Measurements from ENCODE around the gene TRAK1.

Gene TRAK1

GRCh38 chr3:42052484-42053351, 38.4 kb upstream of the TRAK1 start:
- no peak for TF ChIP-seq PAX5 (IDR thresholded peaks at IDR 0.05; ENCODE audit: insufficient read depth, low read length, severe bottlenecking)
- no peak for TF ChIP-seq TAF1 (IDR thresholded peaks at IDR 0.05; ENCODE audit: low read depth, low read length)
- TF ChIP-seq POU2F2 (IDR thresholded peaks at IDR 0.05; ENCODE audit: low read depth, low read length): no peak
- TF ChIP-seq SPI1 (IDR thresholded peaks at IDR 0.05; ENCODE audit: low read depth, low read length): no peak
- TF ChIP-seq POLR2A (IDR thresholded peaks at IDR 0.05; ENCODE audit: low read depth, low read length): no peak
- no peak for TF ChIP-seq POLR2AphosphoS5 (IDR thresholded peaks at IDR 0.05; ENCODE audit: low read depth, low read length)
- FAIRE-seq: no peak
- no peak for DNase-seq (ENCODE audit: insufficient read length, low spot score)

DNA sequence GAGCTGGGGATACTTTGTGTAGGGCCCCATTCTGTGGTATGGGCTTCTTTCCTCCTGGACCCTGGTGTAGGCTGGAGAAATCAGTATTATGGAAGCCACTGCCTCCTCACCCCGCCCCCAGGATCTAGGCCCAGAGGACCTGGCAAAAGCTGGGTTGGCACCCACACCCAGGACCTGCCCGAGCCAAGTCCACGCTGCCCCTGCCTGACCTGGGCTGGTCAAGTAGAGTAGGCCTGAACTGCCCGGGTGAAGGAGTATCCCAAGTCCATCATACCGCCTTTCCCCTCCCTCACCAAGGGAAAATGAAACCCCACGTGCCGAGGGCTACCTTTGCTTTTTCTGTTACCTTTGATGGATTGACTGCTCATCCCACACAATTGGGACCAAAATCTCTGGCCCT, 37.7 kb upstream of the TRAK1 start:
- no peak for TF ChIP-seq POLR2A (IDR thresholded peaks at IDR 0.05; ENCODE audit: low read depth, low read length)
- no peak for TF ChIP-seq PAX5 (IDR thresholded peaks at IDR 0.05; ENCODE audit: insufficient read depth, low read length, severe bottlenecking)
- TF ChIP-seq POU2F2 (IDR thresholded peaks at IDR 0.05; ENCODE audit: low read depth, low read length): no peak
- TF ChIP-seq TAF1 (IDR thresholded peaks at IDR 0.05; ENCODE audit: low read depth, low read length): no peak
- TF ChIP-seq POLR2AphosphoS5 (IDR thresholded peaks at IDR 0.05; ENCODE audit: low read depth, low read length): no peak
- TF ChIP-seq SPI1 (IDR thresholded peaks at IDR 0.05; ENCODE audit: low read depth, low read length): no peak
- no peak for DNase-seq (ENCODE audit: insufficient read length, low spot score)
- no peak for FAIRE-seq

DNA sequence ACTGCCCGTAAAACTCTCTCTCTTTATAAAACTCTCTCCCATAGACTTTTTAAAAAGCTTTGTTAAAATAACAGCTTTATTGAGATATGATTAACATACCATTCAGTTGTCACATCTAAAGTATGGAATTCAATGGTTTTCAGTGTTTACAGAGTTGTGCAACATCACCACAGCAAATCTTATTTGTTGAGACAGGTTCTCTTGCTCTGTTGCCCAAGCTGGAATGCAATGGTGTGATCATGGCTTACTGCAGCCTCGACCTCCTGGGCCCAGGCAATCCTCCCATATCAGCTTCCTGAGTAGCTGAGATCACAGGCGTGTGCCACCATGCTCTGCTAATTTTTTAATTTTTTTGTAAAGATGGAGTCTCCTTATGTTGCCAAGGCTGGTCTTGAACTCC, 35.9 kb upstream of the TRAK1 start:
- FAIRE-seq: no peak
- TF ChIP-seq PAX5 (IDR thresholded peaks at IDR 0.05; ENCODE audit: insufficient read depth, low read length, severe bottlenecking) (no peak), POU2F2 (IDR thresholded peaks at IDR 0.05; ENCODE audit: low read depth, low read length) (no peak), TAF1 (IDR thresholded peaks at IDR 0.05; ENCODE audit: low read depth, low read length) (no peak), POLR2A (IDR thresholded peaks at IDR 0.05; ENCODE audit: low read depth, low read length) (no peak)
- no peak for DNase-seq (ENCODE audit: insufficient read length, low spot score)

DNA sequence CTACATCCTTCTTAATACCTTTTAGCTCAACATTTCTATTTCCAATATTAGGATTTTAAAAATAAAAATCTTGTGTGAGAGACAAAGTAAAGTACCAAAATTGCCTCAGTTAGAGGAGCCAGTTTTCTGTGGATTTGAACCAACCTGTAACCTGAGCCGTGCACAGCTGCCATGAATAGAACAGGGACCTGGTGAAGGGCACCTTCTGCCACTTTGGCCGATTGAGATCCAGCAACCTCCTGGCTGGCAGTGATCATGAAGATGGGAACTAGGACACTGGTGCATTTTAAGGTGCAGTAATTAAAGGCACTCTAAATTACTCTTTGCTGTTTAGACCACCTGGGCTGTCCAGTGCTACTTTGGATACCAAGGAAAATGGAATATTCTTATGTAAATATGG, 34.3 kb upstream of the TRAK1 start:
- DNase-seq (ENCODE audit: insufficient read length, low spot score): no peak
- no peak for TF ChIP-seq PAX5 (IDR thresholded peaks at IDR 0.05; ENCODE audit: insufficient read depth, low read length, severe bottlenecking)
- no peak for FAIRE-seq

DNA sequence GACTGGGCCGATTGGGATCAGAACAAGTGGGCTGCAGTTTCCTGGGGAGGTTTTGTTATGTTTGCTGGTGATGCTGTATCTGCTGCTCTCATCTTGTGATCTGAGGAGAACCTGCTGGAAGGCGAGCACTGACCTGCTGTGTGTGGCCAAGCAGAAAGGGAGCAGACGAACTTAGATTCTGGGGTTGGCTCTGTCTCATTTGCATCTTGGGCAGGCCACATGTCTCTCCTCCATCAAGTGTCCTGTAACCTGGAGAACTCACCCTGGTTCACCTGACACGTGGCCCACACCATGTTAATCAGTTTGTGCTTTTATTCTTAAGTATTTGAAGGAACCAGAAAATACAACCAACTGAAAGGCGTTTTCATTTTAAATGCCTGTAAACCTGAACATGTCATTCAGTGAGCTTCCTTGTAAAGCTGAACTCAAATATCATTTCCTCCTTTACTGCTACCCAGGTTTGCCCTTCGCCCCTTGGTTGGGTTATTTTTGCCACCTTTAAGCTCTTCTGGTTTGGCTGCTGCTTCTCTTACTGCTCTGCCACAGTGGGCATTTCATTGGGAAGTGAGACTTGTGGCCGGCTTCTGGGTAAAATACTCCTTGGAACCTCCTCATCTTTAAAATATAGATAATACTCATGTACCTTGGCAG, 33.5 kb upstream of the TRAK1 start:
- FAIRE-seq (peak; percentile 80), DNase-seq (ENCODE audit: insufficient read length, low spot score) (no peak)
- TF ChIP-seq POLR2A (IDR thresholded peaks at IDR 0.05; ENCODE audit: low read depth, low read length) (no peak), POU2F2 (IDR thresholded peaks at IDR 0.05; ENCODE audit: low read depth, low read length) (no peak), POLR2AphosphoS5 (IDR thresholded peaks at IDR 0.05; ENCODE audit: low read depth, low read length) (no peak), TAF1 (IDR thresholded peaks at IDR 0.05; ENCODE audit: low read depth, low read length) (peak; percentile 61), PAX5 (IDR thresholded peaks at IDR 0.05; ENCODE audit: insufficient read depth, low read length, severe bottlenecking) (no peak), SPI1 (IDR thresholded peaks at IDR 0.05; ENCODE audit: low read depth, low read length) (peak; percentile 18; the same call in 1 of the 2 replicates)

GRCh38 chr3:42061025-42061712, 30.0 kb upstream of the TRAK1 start:
- no peak for FAIRE-seq
- DNase-seq (ENCODE audit: insufficient read length, low spot score): no peak
- TF ChIP-seq POLR2AphosphoS5 (IDR thresholded peaks at IDR 0.05; ENCODE audit: low read depth, low read length) (no peak), PAX5 (IDR thresholded peaks at IDR 0.05; ENCODE audit: insufficient read depth, low read length, severe bottlenecking) (no peak), POU2F2 (IDR thresholded peaks at IDR 0.05; ENCODE audit: low read depth, low read length) (no peak), SPI1 (IDR thresholded peaks at IDR 0.05; ENCODE audit: low read depth, low read length) (no peak), TAF1 (IDR thresholded peaks at IDR 0.05; ENCODE audit: low read depth, low read length) (no peak), POLR2A (IDR thresholded peaks at IDR 0.05; ENCODE audit: low read depth, low read length) (no peak)

DNA sequence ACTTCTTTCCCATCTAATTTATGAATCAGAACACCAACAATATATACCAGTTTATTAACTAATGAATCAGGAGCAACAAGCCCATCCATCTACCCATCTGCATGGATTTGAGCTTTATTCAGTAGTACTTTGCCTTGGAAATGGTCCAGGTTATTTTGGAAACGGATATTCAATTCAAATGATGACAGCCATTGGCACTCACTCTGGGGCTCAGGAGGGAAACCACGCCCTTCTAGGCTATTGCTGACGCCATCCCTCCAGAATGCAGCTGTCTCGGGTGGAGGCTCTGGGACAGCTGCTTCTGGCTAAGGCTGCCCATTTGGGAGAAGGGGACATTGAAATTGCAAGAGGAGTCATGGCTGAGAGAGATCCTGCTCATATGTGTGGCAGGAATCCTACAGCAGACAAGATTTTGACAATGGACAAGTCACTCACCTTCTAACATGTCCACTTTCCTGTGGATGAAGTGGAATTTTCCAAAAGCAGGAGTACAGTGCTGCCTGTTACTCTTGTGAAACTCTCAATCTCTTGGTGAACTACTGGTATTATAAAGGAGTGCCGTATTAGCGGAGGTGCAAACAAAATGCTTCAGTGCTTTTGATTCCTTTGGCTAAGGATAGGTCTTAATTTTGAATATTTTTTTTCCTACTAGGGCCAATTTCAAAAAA, 29.3 kb upstream of the TRAK1 start:
- TF ChIP-seq POU2F2 (IDR thresholded peaks at IDR 0.05; ENCODE audit: low read depth, low read length) (no peak), POLR2A (IDR thresholded peaks at IDR 0.05; ENCODE audit: low read depth, low read length) (no peak), TAF1 (IDR thresholded peaks at IDR 0.05; ENCODE audit: low read depth, low read length) (no peak), POLR2AphosphoS5 (IDR thresholded peaks at IDR 0.05; ENCODE audit: low read depth, low read length) (no peak), SPI1 (IDR thresholded peaks at IDR 0.05; ENCODE audit: low read depth, low read length) (no peak), PAX5 (IDR thresholded peaks at IDR 0.05; ENCODE audit: insufficient read depth, low read length, severe bottlenecking) (no peak)
- no peak for DNase-seq (ENCODE audit: insufficient read length, low spot score)
- no peak for FAIRE-seq

GRCh38 chr3:42062464-42062863, 28.7 kb upstream of the TRAK1 start:
- FAIRE-seq (no peak), DNase-seq (ENCODE audit: insufficient read length, low spot score) (no peak)
- TF ChIP-seq SPI1 (IDR thresholded peaks at IDR 0.05; ENCODE audit: low read depth, low read length): no peak
- TF ChIP-seq POLR2AphosphoS5 (IDR thresholded peaks at IDR 0.05; ENCODE audit: low read depth, low read length): no peak
- TF ChIP-seq PAX5 (IDR thresholded peaks at IDR 0.05; ENCODE audit: insufficient read depth, low read length, severe bottlenecking): no peak
- TF ChIP-seq POU2F2 (IDR thresholded peaks at IDR 0.05; ENCODE audit: low read depth, low read length): no peak
- no peak for TF ChIP-seq TAF1 (IDR thresholded peaks at IDR 0.05; ENCODE audit: low read depth, low read length)
- no peak for TF ChIP-seq POLR2A (IDR thresholded peaks at IDR 0.05; ENCODE audit: low read depth, low read length)

- no peak for DNase-seq (ENCODE audit: insufficient read length, low spot score)
- FAIRE-seq: no peak
- TF ChIP-seq POLR2A (IDR thresholded peaks at IDR 0.05; ENCODE audit: low read depth, low read length): no peak
- TF ChIP-seq PAX5 (IDR thresholded peaks at IDR 0.05; ENCODE audit: insufficient read depth, low read length, severe bottlenecking): no peak
- no peak for TF ChIP-seq TAF1 (IDR thresholded peaks at IDR 0.05; ENCODE audit: low read depth, low read length)
- no peak for TF ChIP-seq POU2F2 (IDR thresholded peaks at IDR 0.05; ENCODE audit: low read depth, low read length)
These were observed 27.3 kb upstream of the TRAK1 start for GRCh38 chr3:42063888-42064287.

All from GM12891 (cell line).